Ishikawa (cell line): ENCODE measurements around the gene TBC1D1.

ENCODE experiments used
- CEBPB ChIP-seq: IDR thresholded peaks from 2 replicates; pipeline ENCODE4 v1.6.1; 2012
- CREB1 ChIP-seq: IDR thresholded peaks from 2 replicates; pipeline ENCODE4 v1.6.1; 2012; ENCODE audit warnings: low read depth
- EP300 ChIP-seq: IDR thresholded peaks from 2 replicates; pipeline ENCODE4 v1.6.1; 2012; ENCODE audit warnings: borderline replicate concordance
- FOXM1 ChIP-seq: IDR thresholded peaks from 2 replicates; pipeline ENCODE4 v1.6.1; 2012; ENCODE audit warnings: low read depth, borderline replicate concordance
- RAD21 ChIP-seq: IDR thresholded peaks from 2 replicates; pipeline ENCODE4 v1.6.1; 2012; ENCODE audit warnings: low read depth
- REST ChIP-seq: IDR thresholded peaks from 2 replicates; pipeline ENCODE4 v1.6.1; 2012; ENCODE audit warnings: low read depth, mild to moderate bottlenecking
- TAF1 ChIP-seq: IDR thresholded peaks from 2 replicates; pipeline ENCODE4 v1.6.1; 2012; ENCODE audit warnings: low read depth, mild to moderate bottlenecking
- TCF12 ChIP-seq: IDR thresholded peaks from 2 replicates; pipeline ENCODE4 v1.6.1; 2012; ENCODE audit warnings: low read depth
- TF ChIP-seq, protein P1 (sequence below): IDR thresholded peaks from 2 replicates; pipeline ENCODE4 v1.6.1; 2012

DNA sequence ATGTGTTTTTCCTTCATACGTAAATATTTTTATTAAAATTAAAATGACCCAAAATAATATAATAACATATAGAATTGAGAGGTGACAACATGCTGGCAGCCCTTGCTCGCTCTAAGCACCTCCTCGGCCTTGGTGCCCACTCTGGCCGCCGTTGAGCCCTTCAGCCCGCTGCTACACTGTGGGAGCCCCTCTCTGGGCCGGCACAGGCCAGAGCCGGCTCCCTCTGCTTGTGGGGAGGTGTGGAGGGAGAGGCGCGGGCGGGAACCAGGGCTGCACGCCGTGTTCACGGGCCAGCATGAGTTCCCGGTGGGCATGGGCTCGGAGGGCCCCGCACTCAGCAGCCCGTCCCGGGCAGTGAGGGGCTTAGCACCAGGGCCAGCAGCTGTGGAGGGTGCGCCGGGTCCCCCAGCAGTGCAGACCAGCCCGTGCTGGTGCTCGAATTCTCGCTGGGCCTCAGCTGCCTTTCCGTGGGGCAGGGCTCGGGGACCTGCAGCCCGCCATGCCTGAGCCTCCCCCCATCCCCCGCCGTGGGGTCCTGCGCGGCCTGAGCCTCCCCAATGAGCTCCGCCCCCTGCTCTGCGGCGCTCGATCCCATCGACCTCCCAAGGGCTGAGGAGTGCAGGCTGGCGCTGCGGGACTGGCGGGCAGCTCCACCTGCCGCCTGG, 291.6 kb downstream of the TBC1D1 start:
- TF ChIP-seq CEBPB: no peak
- no peak for TF ChIP-seq REST
- TF ChIP-seq EP300: no peak
- TF ChIP-seq TAF1: no peak
- TF ChIP-seq, protein P1, sequence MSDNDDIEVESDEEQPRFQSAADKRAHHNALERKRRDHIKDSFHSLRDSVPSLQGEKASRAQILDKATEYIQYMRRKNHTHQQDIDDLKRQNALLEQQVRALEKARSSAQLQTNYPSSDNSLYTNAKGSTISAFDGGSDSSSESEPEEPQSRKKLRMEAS: no peak
- no peak for TF ChIP-seq RAD21
- no peak for TF ChIP-seq FOXM1
- TF ChIP-seq TCF12: no peak
- no peak for TF ChIP-seq CREB1
